GM19397 (cell line): ENCODE data around the gene TRIO.

Experiments
- ATAC-seq: cut with Tn5 transposase; IDR thresholded peaks from one replicate; pipeline ENCODE4 v1.9.1; 2021; ENCODE audit warnings: mild to moderate bottlenecking, moderate library complexity; ENCODE audit not compliant: unreplicated experiment

TRIO gene

DNA sequence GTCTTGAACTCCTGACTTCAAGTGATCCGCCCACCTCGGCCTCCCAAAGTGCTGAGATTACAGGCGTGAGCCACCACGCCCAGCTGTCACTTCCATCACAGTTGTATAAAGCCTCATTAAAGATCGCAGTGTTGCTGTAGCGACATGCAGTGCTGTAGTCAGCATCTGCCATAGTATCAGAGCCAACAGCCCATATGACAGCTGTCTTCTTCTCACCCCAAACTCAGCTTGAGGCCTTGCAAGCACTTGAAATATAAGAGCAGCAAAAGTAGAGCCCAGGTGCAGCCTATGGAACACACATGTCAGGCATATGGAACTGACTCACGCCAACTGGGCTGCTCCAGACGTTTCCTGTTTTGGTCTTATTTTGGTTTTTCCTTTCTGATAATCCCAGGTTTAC is 167.8 kb downstream of the TRIO start:
- no peak for ATAC-seq

DNA sequence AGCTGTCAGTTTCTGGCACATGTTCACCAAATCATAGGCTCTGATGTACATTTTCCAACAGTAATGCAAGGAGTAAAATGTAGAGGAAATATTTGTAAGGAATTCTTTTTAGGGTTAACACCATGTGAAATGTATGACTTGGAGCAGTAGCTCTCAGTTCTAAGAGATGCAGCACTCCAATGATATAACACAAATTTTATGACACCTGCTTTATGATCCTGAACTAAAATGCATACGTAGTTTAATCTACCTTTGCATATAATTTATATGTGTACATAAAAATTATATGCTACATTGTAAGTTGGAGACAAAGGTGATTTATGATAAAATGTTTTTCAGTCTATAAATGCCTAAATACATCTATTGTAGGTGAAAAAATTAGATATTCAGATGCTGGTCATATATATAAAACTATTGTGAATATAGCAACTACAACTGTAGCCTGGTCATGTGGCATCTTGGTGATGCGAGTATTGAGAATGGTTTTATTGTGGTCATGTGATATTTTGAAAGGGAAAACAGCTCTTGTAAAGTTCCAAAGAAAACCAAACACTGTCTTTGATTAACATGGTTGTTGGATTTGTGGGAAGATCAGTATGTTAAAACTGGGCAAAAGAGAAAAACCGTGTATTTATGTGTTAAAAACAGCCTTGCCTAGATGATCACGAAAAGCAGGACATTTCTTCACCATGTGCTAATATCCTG is 171.0 kb downstream of the TRIO start:
- ATAC-seq: no peak

DNA sequence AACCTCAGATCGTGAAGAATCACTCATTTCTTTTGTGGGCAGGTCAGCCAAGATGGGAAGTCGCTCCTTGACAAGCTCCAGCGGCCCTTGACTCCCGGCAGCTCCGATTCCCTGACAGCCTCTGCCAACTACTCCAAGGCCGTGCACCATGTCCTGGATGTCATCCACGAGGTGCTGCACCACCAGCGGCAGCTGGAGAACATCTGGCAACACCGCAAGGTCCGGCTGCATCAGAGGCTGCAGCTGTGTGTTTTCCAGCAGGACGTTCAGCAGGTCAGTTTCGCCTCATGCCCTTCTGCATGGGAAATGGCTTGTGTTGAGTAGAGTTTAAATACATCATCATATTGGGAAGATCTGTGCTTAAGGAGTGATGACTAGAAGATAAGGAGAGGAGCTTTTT is 173.3 kb downstream of the TRIO start:
- no peak for ATAC-seq

DNA sequence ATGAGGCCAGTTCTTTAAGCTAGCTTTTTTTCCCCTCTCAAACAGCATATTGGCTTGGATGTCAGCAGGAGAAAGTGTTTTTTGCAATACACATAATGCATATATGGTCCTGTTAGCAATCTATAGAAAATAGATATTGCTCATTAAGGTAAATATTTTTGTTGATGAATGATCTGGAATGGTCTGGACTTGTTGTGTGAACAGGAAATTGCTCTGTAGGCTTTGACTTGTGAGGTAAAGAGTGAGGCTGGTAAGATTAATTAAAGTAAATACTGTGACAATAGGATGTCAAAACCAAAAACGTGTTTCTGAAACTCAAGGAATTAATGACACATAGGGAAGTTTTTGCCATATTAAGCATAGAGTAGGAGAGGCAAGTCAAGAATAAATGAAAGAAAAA is 176.0 kb downstream of the TRIO start:
- no peak for ATAC-seq

DNA sequence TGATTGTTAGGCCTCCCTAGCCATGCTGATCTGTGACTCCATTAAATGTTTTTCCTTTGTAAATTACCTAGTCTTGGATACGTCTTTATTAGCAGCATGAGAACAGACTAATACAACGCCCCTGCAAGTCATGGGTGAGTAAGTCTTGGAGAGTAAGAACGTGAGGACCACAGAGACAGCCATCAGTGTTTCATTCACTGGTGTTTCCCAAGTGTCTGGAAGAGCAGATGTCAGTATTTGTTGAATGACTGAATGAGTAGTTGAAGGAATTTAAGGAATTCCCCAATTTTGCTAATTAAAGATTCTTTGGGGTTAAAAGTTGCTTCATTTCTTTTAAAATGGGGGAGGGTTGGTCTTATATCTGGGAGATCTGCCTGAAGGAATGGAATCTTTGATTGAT is 178.8 kb downstream of the TRIO start:
- no peak for ATAC-seq

DNA sequence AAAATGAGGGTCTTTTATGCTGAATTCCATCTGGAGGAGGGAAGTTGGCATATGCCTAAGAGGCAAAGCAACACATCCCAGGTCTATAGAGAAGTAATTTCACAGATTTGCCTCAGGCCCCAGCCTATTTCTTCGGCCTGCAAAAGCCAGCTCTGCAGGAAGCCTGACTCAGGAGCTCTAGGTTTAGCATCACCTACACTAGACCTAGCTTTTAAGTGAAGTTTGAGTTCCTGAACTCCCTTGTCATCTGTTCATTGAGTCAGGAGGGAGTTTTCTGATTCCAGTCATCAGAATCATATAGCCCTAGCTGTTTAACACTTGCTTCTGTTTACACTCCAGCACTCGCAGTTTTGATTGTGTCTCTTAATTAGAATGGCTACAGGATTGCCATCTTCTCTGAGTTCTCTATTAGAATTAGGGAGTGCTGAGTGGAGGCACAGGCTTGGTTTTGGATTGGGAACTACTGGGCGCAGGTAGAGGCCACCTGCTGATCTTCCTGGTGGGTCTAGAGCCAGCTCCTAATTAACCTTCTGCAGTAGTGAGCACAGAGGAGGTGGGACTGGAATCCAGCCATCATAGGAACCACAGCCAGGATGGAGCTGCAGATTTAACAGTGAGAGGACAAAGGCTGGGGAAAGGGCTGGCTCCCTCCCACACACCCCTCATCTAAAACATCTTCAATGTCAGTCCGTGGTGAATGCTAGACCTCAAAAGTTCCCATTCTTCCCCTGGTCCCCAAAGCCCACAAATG is 179.5 kb downstream of the TRIO start:
- ATAC-seq: no peak

DNA sequence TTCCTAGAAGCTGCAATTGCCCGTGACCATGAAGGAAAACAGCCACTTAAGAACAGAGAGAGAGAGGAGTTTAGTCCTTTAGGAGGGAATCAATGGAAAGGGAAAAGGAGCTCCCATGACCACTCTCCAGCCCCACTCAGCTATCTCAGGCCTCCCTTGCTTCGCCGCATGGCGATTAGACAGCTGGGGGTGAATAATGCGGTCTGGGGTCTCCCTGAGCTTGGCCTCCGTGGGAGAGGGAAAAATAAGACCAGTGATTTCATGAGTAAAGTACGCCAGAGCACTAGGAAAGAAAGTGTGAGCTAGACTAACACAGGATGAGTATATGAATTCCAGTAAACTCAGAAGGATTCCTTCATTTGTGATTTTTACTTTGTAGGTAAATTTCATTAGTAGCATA is 180.3 kb downstream of the TRIO start:
- ATAC-seq: no peak

DNA sequence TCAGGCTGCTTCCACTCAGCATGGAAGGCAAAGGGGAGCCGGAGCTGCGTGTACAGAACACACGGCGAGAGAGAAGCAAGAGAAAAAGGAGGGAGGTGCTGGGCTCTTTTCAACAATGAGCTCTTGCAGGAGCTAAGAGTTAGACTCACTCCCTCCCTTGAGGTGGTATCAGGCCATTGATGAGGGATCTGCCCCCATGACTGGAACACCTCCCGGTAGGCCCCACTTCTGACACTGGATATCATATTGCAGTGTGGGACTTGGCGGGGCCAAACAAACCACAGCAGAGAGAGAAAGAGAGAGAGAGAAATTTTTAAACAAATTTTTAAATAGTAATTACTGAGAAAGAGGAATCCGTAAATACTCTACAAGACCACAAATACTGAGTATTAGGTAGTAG is 182.2 kb downstream of the TRIO start:
- no peak for ATAC-seq

DNA sequence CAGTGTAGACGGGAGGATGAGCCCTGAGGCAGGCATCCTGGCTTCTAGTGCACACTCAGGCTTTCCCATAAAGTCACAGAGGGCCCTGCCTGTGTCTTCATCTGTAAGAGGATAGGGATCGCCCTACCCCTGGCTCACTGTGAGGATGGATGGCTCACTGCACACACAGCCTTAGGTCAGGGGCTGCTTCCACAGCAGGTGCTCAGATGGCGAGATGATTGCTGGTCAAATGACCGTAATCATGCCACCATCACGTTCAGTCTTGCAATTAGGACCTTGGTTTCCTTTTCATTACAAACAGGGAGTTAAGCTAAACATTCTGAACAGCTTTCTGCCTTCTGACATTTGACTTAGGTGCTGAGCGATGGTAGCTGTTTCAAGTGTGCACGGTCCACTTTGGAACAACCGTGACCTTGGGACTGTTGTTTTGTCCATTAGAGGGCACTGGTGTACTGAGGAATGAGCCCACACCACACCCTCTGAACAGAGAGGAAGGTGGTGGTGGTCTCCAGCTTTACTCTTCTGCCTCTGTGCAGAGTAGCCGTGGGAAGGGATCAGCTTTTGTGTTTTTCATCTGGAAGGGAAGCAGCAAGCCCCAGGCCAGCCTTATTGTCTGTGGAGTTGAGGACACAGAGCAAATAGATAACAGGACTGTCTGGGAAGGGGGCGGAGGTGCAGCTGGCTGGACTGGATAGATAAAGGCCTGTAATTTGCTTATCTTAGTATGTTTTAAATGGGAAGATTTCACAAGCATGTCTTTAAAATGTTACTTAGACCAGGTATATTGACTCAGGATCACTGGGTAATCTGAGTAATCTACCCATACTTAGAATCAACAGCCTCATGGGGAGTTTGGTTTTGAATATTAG is 183.1 kb downstream of the TRIO start:
- no peak for ATAC-seq

DNA sequence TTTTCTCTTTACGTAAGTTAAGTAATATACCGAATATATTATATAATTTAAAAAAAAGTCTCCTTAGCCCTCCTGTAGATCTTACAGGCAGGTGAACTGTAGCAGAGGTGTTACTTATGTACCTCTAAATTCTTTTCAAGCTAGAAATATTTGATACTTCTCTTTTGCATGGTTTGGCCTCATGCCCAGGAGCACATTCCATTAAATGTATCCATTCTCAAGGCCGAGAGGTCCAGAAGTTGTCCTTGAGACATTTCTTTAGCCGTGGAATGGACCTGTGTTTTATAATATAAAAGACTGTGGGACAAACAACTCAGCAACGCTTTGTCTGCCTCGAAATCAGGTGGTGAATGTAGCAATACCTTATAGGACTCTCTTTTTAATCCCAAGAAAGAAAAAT is 184.5 kb downstream of the TRIO start:
- no peak for ATAC-seq

DNA sequence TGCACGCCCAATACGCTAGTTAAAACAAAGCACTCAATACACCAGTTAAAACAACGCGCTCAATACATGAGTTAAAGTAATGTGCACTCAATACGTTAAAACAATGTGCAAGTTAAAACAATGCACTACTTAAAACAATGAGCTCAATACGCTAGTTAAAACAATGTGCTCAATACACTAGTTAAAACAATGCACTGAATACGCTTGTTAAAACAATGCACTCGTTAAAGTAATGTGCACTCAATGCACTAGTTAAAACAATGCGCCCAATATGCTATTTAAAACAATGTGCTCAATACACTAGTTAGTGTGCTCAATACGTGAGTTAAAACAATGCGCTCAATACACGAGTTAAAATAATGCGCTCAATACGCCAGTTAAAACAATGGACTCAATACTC is 185.0 kb downstream of the TRIO start:
- no peak for ATAC-seq

DNA sequence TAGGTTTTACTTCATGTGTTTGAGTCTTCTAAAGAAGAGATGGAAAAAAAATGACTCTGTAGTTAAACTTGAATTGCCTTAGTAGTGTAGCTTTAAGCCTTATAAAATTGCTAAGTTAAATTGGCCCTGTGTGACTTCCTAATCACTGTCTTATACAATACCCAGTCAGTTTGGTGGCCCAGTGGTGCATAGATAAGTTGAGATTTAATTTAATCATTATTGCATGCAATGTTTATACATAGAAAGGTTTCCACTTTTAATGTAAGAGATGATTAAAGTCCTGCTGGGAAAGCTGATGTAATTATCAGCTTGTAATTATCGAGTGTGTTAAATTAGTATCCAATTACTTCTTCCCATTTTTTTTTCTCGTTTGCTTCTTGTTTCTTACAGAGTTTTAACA is 187.1 kb downstream of the TRIO start:
- ATAC-seq: no peak

DNA sequence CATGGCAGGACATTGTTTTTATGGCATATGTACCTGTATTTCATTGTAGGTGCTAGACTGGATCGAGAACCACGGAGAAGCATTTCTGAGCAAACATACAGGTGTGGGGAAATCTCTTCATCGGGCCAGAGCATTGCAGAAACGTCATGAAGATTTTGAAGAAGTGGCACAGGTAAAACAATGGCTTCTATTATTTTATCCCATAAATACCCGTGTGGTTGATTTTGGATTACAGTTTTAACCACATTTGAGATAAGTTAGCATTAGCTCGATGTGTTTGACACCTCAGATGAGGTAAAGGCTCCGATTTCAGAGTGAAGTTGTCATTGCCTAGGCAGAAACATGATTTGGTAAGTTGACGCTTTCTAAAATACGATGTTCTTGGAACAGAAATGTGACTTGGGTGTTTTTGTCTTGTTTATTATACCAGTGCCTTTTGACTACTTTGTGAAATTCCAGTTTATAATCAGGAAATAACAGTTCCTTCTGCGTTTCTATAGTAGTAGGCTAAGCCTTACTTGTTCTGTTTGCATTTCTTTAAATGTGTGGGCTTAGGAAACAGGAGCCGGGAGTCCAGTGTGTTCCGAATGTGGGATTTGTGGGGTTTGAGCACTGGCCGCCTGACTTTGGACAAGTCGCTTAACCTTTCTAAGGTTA is 187.7 kb downstream of the TRIO start:
- ATAC-seq: no peak

DNA sequence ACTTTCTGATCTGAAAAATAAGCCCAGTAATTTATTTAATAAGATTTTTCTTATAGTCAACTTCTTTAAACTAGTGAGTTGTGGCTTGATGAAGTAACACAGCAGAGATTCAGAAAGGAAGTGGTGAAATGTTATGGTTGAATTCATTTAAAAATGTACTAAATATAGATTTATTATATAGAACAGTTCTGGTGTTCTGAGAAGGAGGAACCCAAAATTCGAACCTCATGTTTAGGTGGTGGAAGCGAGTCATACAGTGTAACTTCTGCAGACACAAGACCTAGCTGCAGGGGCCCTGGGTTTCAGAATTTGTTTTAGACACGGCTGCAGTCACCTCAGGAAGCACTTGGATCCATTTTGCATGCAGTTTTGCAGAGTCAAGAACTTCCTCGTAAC is 188.2 kb downstream of the TRIO start:
- no peak for ATAC-seq

DNA sequence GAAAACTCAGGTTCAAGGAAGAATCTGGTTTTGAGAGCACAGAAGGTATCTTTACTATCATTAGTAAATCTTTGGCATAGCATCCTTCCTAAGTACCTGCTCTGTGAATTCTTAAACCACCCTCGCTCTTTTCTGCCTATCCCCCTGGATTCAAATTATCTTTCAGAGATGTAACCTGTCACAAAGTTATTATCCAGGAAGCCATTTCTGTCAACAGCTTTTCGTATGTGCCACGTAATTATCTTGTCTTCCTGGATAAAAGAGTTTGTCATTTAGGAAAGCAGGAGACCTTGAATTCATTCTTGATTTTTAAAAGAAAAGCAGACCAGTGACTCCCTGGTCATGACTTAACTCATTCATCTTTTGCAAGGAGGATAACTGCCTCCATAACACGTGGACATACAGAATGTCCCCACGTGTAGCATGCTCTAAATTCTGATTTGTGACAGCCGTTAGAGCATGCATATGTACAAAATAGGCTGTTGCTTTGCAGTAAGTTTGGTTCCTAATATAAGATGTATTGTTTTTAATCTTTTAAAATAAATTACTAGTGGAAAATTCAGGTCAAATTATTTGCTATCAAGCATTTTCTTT is 189.0 kb downstream of the TRIO start:
- no peak for ATAC-seq

DNA sequence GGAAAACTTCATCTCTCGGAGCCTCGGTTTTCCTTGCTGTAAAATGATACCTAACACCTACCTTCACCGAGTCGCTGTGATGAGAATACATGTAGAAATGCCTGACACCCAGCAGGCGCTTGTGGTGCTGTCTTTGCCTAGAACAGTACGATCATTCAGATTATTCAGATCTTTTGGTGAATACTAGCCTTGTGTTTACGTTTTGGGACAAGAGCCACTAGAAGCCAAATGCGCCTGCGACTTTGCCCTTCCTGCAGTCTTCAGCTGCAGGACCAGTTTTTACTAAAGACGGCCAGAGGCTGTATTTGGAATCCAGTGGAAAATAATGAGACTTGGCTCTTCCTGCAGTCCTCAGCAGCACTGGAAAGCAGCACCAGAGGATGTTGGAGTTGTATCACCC is 189.6 kb downstream of the TRIO start:
- no peak for ATAC-seq

DNA sequence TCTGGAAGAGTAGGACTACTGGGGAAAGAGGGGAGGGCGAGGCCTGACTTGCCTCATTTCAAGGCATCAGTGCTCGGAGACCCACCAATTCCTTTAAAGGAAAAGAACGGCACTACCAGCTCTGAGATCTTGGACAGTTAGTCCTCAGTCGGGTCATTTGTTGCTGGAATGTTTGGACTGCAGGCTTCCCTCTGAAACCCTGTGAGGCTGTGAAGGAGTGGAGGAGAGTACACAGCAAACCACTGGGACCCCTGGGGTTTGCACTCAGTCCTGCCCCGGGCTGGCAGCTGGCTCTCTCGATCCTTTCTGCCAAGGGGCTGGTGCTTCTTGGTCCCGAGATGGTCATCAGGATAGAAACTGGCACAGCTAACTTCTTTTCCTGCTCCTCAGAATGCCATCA is 194.5 kb downstream of the TRIO start:
- no peak for ATAC-seq

DNA sequence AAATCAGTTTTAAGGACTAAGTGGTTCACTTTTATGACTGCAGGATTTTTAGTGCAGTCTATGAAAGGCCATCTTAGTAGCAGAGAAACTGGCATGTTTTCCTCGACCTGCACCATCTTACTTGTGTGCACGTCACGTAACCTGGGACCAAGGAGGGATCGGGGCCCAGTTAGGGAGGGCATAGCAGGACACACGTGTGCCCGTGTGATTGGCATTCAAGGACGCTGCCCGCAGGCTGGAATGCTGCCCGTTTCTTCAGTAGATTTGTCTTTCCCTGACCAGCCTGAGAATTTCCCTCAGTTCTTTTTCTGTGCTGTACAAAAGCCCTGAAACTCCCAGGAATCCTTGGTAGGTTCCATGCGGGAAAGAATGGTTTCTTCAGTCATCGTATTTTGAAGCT is 196.3 kb downstream of the TRIO start:
- no peak for ATAC-seq

DNA sequence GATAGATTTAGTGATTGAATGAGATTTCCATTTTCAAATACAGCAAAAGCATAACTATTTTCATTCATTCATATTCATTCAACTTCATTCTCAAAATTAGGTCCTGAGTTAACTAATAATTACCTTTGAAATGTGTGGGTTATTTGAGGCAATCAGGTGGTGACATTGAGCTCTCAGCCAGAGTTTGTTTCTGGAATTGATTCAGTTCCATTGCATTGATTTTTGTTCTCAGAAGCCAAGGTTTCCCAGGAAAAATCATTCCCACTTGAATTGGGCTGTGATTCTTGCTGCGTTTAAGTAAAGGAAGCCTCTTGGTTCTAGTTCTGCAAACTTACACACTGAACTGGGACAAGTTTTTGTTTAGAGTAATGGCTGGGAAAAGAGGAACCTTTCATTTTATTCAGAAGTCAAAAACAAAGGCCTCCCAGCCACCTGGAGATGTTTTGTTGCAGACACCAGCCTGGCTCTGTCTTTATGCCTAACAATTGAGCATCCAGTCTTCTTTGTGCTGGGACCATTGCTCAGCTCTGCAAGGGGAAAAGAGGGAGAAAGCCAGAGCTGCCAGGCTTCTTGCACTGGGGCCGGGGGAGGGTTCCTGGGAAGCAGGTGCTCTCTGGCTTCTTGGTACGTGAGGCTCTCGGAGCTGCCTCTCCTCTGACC is 198.6 kb downstream of the TRIO start:
- no peak for ATAC-seq

DNA sequence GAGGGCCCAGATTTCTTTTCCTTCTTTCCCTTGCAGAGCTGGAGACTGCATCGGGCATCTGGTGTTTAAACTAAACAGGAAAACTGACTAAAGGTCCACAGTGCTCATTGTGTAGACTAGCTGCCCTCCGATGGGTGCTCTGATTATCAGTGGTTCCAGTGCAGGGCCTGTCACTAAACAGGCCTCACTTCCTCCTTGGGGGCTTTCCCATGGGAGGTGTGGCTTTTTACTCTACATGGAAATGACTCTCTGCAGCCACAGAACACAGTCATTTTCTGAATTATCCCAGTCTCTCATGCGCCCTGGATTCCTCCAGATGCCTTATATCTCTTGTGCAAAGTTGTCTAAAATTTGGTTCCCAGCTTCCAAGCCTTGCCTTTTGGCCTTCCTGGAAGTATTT is 199.2 kb downstream of the TRIO start:
- peak; percentile 92 for ATAC-seq
